Endothelial cell of umbilical vein (primary cell): ENCODE data around the gene KRT79. TPM values are rescaled to one million over a fixed set of nuclear protein-coding genes. Genes with fewer than 3 reads are reported as not detected.

Source experiments
- BruUV-seq: library from RNA; stranded (reverse); fragments of 400-500 nt; replicated peaks from 2 replicates; lab custom pipeline; 2021; lab: Mats Ljungman, UMichigan
- CTCF ChIA-PET: fragments of 300-600, 350-600 bp; sonication (Branson Sonifier 250); formaldehyde crosslinking; loops from one replicate; lab custom pipeline; 2021; ENCODE audit warnings: antibody characterized with exemption, inconsistent platforms; lab: Charles Lee
- POLR2A ChIA-PET: fragments of 300-600, 350-600 bp; sonication (Branson Sonifier 250); formaldehyde crosslinking; loops from one replicate; lab custom pipeline; 2021; ENCODE audit warnings: antibody characterized with exemption, inconsistent platforms; lab: Charles Lee
- DNase-seq: peaks from one replicate; pipeline ENCODE4 v3.0.0-alpha.2; 2011; ENCODE audit warnings: low read depth, low spot score
- FAIRE-seq: peaks from 2 replicates; lab custom pipeline; 2011; peaks lifted over from hg19 to GRCh38; lab: Jason Lieb, UNC
- H2AFZ ChIP-seq: 2 replicates; pipeline ENCODE4 v1.6.0; 2012; ENCODE audit warnings: low read depth, low read length, control low read depth, inconsistent platforms
- H3K27ac ChIP-seq: 2 replicates; pipeline ENCODE4 v1.5.1; 2011; ENCODE audit warnings: low read depth, mild to moderate bottlenecking, control low read depth, low read length, moderate library complexity; ENCODE audit not compliant: insufficient read depth
- H3K27me3 ChIP-seq, 2 experiments: 2 replicates each; pipeline versions ENCODE4 v1.6.0 to v1.6.1; 2011; ENCODE audit warnings: low read length in 2 of 2, mixed read lengths in 1 of 2; ENCODE audit not compliant: control insufficient read depth in 2 of 2, insufficient read depth in 2 of 2
- H3K36me3 ChIP-seq, 2 experiments: 2 replicates in 1 of 2; 3 replicates in 1 of 2; pipeline ENCODE4 v1.5.1; 2011; ENCODE audit warnings: low read length in 2 of 2, mild to moderate bottlenecking in 1 of 2, moderate library complexity in 1 of 2; ENCODE audit not compliant: control insufficient read depth in 2 of 2, insufficient read depth in 2 of 2; ENCODE audit errors: extremely low read depth in 1 of 2
- H3K4me1 ChIP-seq: 3 replicates; pipeline ENCODE4 v1.5.1; 2011; ENCODE audit warnings: mild to moderate bottlenecking, low read length; ENCODE audit not compliant: control insufficient read depth, insufficient read depth; ENCODE audit errors: extremely low read depth
- H3K4me2 ChIP-seq: 2 replicates; pipeline ENCODE4 v1.6.1; 2011; ENCODE audit warnings: low read length, control low read depth, mixed read lengths; ENCODE audit not compliant: insufficient read depth
- H3K4me3 ChIP-seq, 3 experiments: fragments of 200-600 bp in 1 of 3; sonication (generic), shearing (Covaris generic) in 1 of 3; replicated peaks in 1 of 3; 2 replicates each; pipeline ENCODE4 v1.5.1; 2011 to 2016; ENCODE audit warnings: control low read depth in 3 of 3, low read length in 3 of 3, mild to moderate bottlenecking in 2 of 3, inconsistent platforms in 1 of 3, low read depth in 1 of 3, moderate library complexity in 1 of 3; ENCODE audit not compliant: insufficient read depth in 1 of 3
- H3K79me2 ChIP-seq: 2 replicates; pipeline ENCODE4 v1.6.0; 2012; ENCODE audit warnings: low read length, inconsistent platforms; ENCODE audit not compliant: control insufficient read depth, insufficient read depth
- H3K9ac ChIP-seq: replicated peaks from 2 replicates; pipeline ENCODE3; 2011; ENCODE audit warnings: low read length, control low read depth; ENCODE audit not compliant: insufficient read depth; ENCODE audit errors: extremely low read depth
- H3K9me1 ChIP-seq: replicated peaks from 3 replicates; pipeline ENCODE4 v1.6.0; 2011; ENCODE audit warnings: mild to moderate bottlenecking, low read length; ENCODE audit not compliant: control insufficient read depth, insufficient read depth; ENCODE audit errors: extremely low read depth
- H3K9me3 ChIP-seq: replicated peaks from 2 replicates; pipeline ENCODE4 v1.5.1; 2012; ENCODE audit warnings: low read length, inconsistent platforms; ENCODE audit not compliant: control insufficient read depth, insufficient read depth
- H4K20me1 ChIP-seq: replicated peaks from 2 replicates; pipeline ENCODE3; 2011; ENCODE audit warnings: mild to moderate bottlenecking, low read length; ENCODE audit not compliant: control insufficient read depth, insufficient read depth; ENCODE audit errors: extremely low read depth
- CTCF ChIP-seq, 2 donors: IDR thresholded peaks; 1 replicate in 1 of 2; 2 replicates in 1 of 2; pipeline ENCODE4 v1.5.1; 2011; ENCODE audit warnings: low read length in 2 of 2, mild to moderate bottlenecking in 2 of 2, moderate library complexity in 2 of 2, control low read depth in 1 of 2, inconsistent platforms in 1 of 2, low read depth in 1 of 2; ENCODE audit not compliant: insufficient read depth in 1 of 2; ENCODE audit errors: extremely low read depth in 1 of 2
- EZH2 ChIP-seq: IDR thresholded peaks from 2 replicates; pipeline ENCODE4 v1.6.1; 2012; ENCODE audit warnings: borderline replicate concordance, low read depth, mild to moderate bottlenecking, moderate library complexity, low read length, inconsistent platforms; ENCODE audit not compliant: severe bottlenecking
- FOS ChIP-seq: IDR thresholded peaks from 2 replicates; pipeline ENCODE4 v1.6.1; 2011; ENCODE audit warnings: mild to moderate bottlenecking, low read length, moderate library complexity, borderline replicate concordance; ENCODE audit not compliant: insufficient read depth
- GATA2 ChIP-seq: IDR thresholded peaks from 2 replicates; pipeline ENCODE4 v1.7.0; 2011; ENCODE audit warnings: low read depth, mild to moderate bottlenecking, moderate library complexity, mixed read lengths, low read length; ENCODE audit not compliant: insufficient read length, insufficient read depth
- JUN ChIP-seq: IDR thresholded peaks from 2 replicates; pipeline ENCODE4 v1.6.1; 2011; ENCODE audit warnings: borderline replicate concordance, low read depth; ENCODE audit not compliant: insufficient read length, insufficient read depth
- MAX ChIP-seq: IDR thresholded peaks from 2 replicates; pipeline ENCODE4 v1.6.1; 2011; ENCODE audit not compliant: insufficient read depth, insufficient read length
- MYC ChIP-seq: IDR thresholded peaks from one replicate; pipeline ENCODE4 v1.6.1; 2011; ENCODE audit warnings: mild to moderate bottlenecking, low read depth, low read length
- POLR2A ChIP-seq: IDR thresholded peaks from 2 replicates; pipeline ENCODE4 v1.6.1; 2012; ENCODE audit warnings: low read depth, mild to moderate bottlenecking, control low read depth, low read length
- POLR2AphosphoS5 ChIP-seq: IDR thresholded peaks from 2 replicates; pipeline ENCODE4 v1.6.1; 2012; ENCODE audit warnings: low read depth, mild to moderate bottlenecking, control low read depth, low read length, moderate library complexity; ENCODE audit not compliant: insufficient read depth
- dilution Hi-C: fragments of 300-500 bp; cut with MboI; formaldehyde crosslinking; loops from one replicate; pipeline ENCODE4 v1.15.0; 2019; ENCODE audit warnings: low sequenced_read_pairs; ENCODE audit not compliant: extremely low pct_ligation_motif_present
- intact Hi-C: fragments of 100-400 bp; cut with micrococcal nuclease; formaldehyde crosslinking; loops from one replicate; pipeline ENCODE4 v1.10.0; 2022
- polyA plus RNA-seq, 4 experiments: library from polyadenylated mRNA; depleted of rRNA in 3 of 4; stranded (reverse) in 3 of 4; unstranded in 1 of 4; fragments of >200 nt; gene quantifications; 2 replicates each; pipeline versions ENCODE4 v1.2.1 to v1.2.3, GENCODE V29; 2011 to 2012; ENCODE audit warnings: missing spikeins in 1 of 4
- total RNA-seq: library from RNA; stranded (reverse); gene quantifications from 2 replicates; pipeline ENCODE4 v1.2.3, GENCODE V29; 2021

Gene KRT79
- total and polyA plus RNA-seq, 2 donors (not counting 3 experiments of a cell fraction or from before 2014, with no cell fraction given): not detected

- Histone ChIP-seq H3K27me3 (peaks cover 0 to 8% of the 10 kb centered on the region in 2 experiments), H3K4me1 (no peaks in the 10 kb centered on the region), H3K36me3 (no peaks in the 10 kb centered on the region), H2AFZ (no peak overlapping the region), H3K4me2 (no peak overlapping the region), H4K20me1 (no peaks in the 10 kb centered on the region), H3K9me3 (no peaks in the 10 kb centered on the region), H3K9me1 (no peaks in the 10 kb centered on the region), H3K79me2 (no peaks in the 10 kb centered on the region), H3K27ac (no peak overlapping the region), H3K9ac (no peak overlapping the region), H3K4me3 (no peak overlapping the region)
- intact Hi-C loops (no loop called here), dilution Hi-C loops (no loop called here)
- ChIA-PET CTCF (no interaction called here), POLR2A (no interaction called here)
- no peak for DNase-seq
- no peak for FAIRE-seq
- TF ChIP-seq MAX (no peak), POLR2A (no peak), GATA2 (no peak), POLR2AphosphoS5 (no peak), CTCF (IDR thresholded peaks at IDR 0.05; ENCODE audit: extremely low read depth in 1 of 2, insufficient read depth in 1 of 2, low read depth in 1 of 2, low read length in 2 of 2) (no peak), FOS (no peak), MYC (no peak), EZH2 (no peak), JUN (no peak)
- no TSS peak for BruUV-seq
These were observed 35.2 kb downstream of the KRT79 start for GRCh38 chr12:52798671-52799504.
